H1 (cell line): Measurements from ENCODE around the gene MYLK3. TPM values are rescaled to one million over a fixed set of nuclear protein-coding genes. Genes with fewer than 3 reads are reported as not detected.

ENCODE experiments used
- CTCF ChIA-PET: fragments of 300-600 bp; sonication (Branson Sonifier 250); formaldehyde crosslinking; loops from one replicate; lab custom pipeline; 2021; ENCODE audit not compliant: partially characterized antibody; lab: Charles Lee
- POLR2A ChIA-PET: fragments of 300-600 bp; sonication (Branson Sonifier 250); formaldehyde crosslinking; loops from one replicate; lab custom pipeline; 2021; ENCODE audit warnings: inconsistent platforms; ENCODE audit not compliant: partially characterized antibody; lab: Charles Lee
- DNase-seq, 2 experiments: peaks; one replicate each; pipeline versions ENCODE4 v3.0.0 to v3.0.0-alpha.2; 2010 to 2022; ENCODE audit warnings: low spot score in 2 of 2, low read depth in 1 of 2, mixed read lengths in 1 of 2
- FAIRE-seq: peaks from 2 replicates; lab custom pipeline; 2011; peaks lifted over from hg19 to GRCh38; lab: Jason Lieb, UNC
- H2AFZ ChIP-seq: 2 replicates; pipeline ENCODE4 v1.8.1; 2012; ENCODE audit warnings: low read length, inconsistent platforms
- H2AK5ac ChIP-seq: 2 replicates; pipeline ENCODE4 v1.6.1; 2013; ENCODE audit warnings: low read depth, low read length
- H2BK120ac ChIP-seq: replicated peaks from 2 replicates; pipeline ENCODE3; 2013; ENCODE audit warnings: low read depth, low read length, inconsistent platforms
- H2BK12ac ChIP-seq: 2 replicates; pipeline ENCODE4 v1.6.1; 2013; ENCODE audit warnings: low read depth, low read length
- H2BK15ac ChIP-seq: 2 replicates; pipeline ENCODE4 v1.6.1; 2013; ENCODE audit warnings: low read length
- H2BK20ac ChIP-seq: 2 replicates; pipeline ENCODE4 v1.6.1; 2013; ENCODE audit warnings: low read length
- H2BK5ac ChIP-seq: 2 replicates; pipeline ENCODE4 v1.6.1; 2013; ENCODE audit warnings: low read depth, low read length
- H3K14ac ChIP-seq: 2 replicates; pipeline ENCODE4 v1.6.1; 2013; ENCODE audit warnings: inconsistent platforms; ENCODE audit not compliant: insufficient read length
- H3K18ac ChIP-seq: 2 replicates; pipeline ENCODE4 v1.6.1; 2013; ENCODE audit warnings: low read length; ENCODE audit errors: extremely low read depth
- H3K23ac ChIP-seq: 2 replicates; pipeline ENCODE4 v1.6.1; 2013; ENCODE audit warnings: inconsistent platforms; ENCODE audit not compliant: insufficient read length
- H3K23me2 ChIP-seq: 2 replicates; pipeline ENCODE4 v1.6.1; 2013; ENCODE audit warnings: low read depth, low read length
- H3K27ac ChIP-seq: 2 replicates; pipeline ENCODE4 v1.6.1; 2011; ENCODE audit warnings: low read depth, low read length, inconsistent platforms
- H3K27me3 ChIP-seq, 4 experiments: replicated peaks in 1 of 4; 1 replicate in 1 of 4; 2 replicates in 3 of 4; pipeline versions ENCODE4 v1.6.1 to v1.8.1; 2011 to 2013; ENCODE audit warnings: low read length in 3 of 4, mild to moderate bottlenecking in 3 of 4, inconsistent platforms in 2 of 4, mixed read lengths in 2 of 4, moderate library complexity in 1 of 4; ENCODE audit not compliant: control insufficient read depth in 3 of 4, insufficient read depth in 3 of 4; ENCODE audit errors: extremely low read depth in 1 of 4
- H3K36me3 ChIP-seq, 4 experiments: 2 replicates each; pipeline versions ENCODE4 v1.6.1 to v1.8.1; 2011 to 2013; ENCODE audit warnings: mild to moderate bottlenecking in 4 of 4, low read length in 3 of 4, moderate library complexity in 2 of 4, control low read depth in 1 of 4, inconsistent platforms in 1 of 4; ENCODE audit not compliant: insufficient read depth in 4 of 4, control insufficient read depth in 2 of 4
- H3K4ac ChIP-seq: replicated peaks from 2 replicates; pipeline ENCODE3; 2013; ENCODE audit warnings: low read length, low read depth, mixed read lengths, inconsistent platforms; ENCODE audit not compliant: insufficient read length
- H3K4me1 ChIP-seq, 4 experiments: replicated peaks in 1 of 4; 1 replicate in 1 of 4; 2 replicates in 3 of 4; pipeline versions ENCODE4 v1.6.1 to v1.8.1; 2011 to 2013; ENCODE audit warnings: low read length in 3 of 4, inconsistent platforms in 2 of 4, mixed read lengths in 1 of 4; ENCODE audit not compliant: insufficient read depth in 4 of 4, control insufficient read depth in 3 of 4
- H3K4me2 ChIP-seq, 2 experiments: 2 replicates each; pipeline versions ENCODE4 v1.6.1 to v1.8.1; 2011 to 2013; ENCODE audit warnings: low read depth in 2 of 2, low read length in 2 of 2, control low read depth in 1 of 2, inconsistent platforms in 1 of 2, mild to moderate bottlenecking in 1 of 2; ENCODE audit not compliant: insufficient read depth in 1 of 2
- H3K4me3 ChIP-seq, 4 experiments: fragments of 200-600, 300-600 bp in 1 of 4; sonication (generic), shearing (Covaris generic), sonication (Bioruptor Twin) in 1 of 4; 2 replicates each; pipeline versions ENCODE4 v1.5.1 to v1.8.1; 2011 to 2016; ENCODE audit warnings: low read length in 4 of 4, low read depth in 3 of 4, control low read depth in 2 of 4, inconsistent platforms in 2 of 4, mild to moderate bottlenecking in 2 of 4, mixed read lengths in 1 of 4, moderate library complexity in 1 of 4; ENCODE audit not compliant: insufficient read depth in 2 of 4; ENCODE audit errors: extremely low read depth in 1 of 4
- H3K56ac ChIP-seq: replicated peaks from 2 replicates; pipeline ENCODE3; 2013; ENCODE audit warnings: low read depth, mild to moderate bottlenecking, mixed read lengths, low read length, inconsistent platforms; ENCODE audit not compliant: insufficient read length
- H3K79me1 ChIP-seq: 2 replicates; pipeline ENCODE4 v1.6.1; 2013; ENCODE audit warnings: low read depth, low read length, control low read depth
- H3K79me2 ChIP-seq, 2 experiments: 2 replicates each; pipeline versions ENCODE4 v1.6.1 to v1.8.1; 2012 to 2013; ENCODE audit warnings: low read length in 2 of 2, mild to moderate bottlenecking in 2 of 2, inconsistent platforms in 1 of 2; ENCODE audit not compliant: insufficient read depth in 2 of 2, control insufficient read depth in 1 of 2
- H3K9ac ChIP-seq, 4 experiments: replicated peaks in 1 of 4; 1 replicate in 1 of 4; 2 replicates in 3 of 4; pipeline versions ENCODE4 v1.6.1 to v1.8.1; 2011 to 2013; ENCODE audit warnings: low read depth in 3 of 4, low read length in 3 of 4, control low read depth in 2 of 4, mild to moderate bottlenecking in 2 of 4, moderate library complexity in 2 of 4, inconsistent platforms in 1 of 4; ENCODE audit errors: extremely low read depth in 1 of 4
- H3K9me3 ChIP-seq, 2 experiments: 2 replicates each; pipeline versions ENCODE4 v1.6.1 to v1.8.1; 2012 to 2013; ENCODE audit warnings: mild to moderate bottlenecking in 2 of 2, moderate library complexity in 2 of 2, control low read depth in 1 of 2, inconsistent platforms in 1 of 2, low read depth in 1 of 2, low read length in 1 of 2, mixed read lengths in 1 of 2; ENCODE audit not compliant: insufficient read depth in 2 of 2
- H4K20me1 ChIP-seq, 2 experiments: replicated peaks in 1 of 2; 2 replicates each; pipeline versions ENCODE3 to v1.8.1; 2011 to 2013; ENCODE audit warnings: inconsistent platforms in 2 of 2, low read length in 2 of 2, mild to moderate bottlenecking in 1 of 2; ENCODE audit not compliant: insufficient read depth in 2 of 2, control insufficient read depth in 1 of 2
- H4K5ac ChIP-seq: 2 replicates; pipeline ENCODE4 v1.6.1; 2013; ENCODE audit warnings: low read length, low read depth, mixed read lengths, inconsistent platforms; ENCODE audit not compliant: insufficient read length
- H4K8ac ChIP-seq: 2 replicates; pipeline ENCODE4 v1.8.0; 2013; ENCODE audit warnings: mild to moderate bottlenecking, moderate library complexity, low read length, inconsistent platforms; ENCODE audit not compliant: insufficient read depth; ENCODE audit errors: extremely low read depth
- H4K91ac ChIP-seq: replicated peaks from 2 replicates; pipeline ENCODE3; 2013; ENCODE audit warnings: low read length, mixed read lengths, inconsistent platforms; ENCODE audit not compliant: insufficient read length
- BACH1 ChIP-seq: IDR thresholded peaks from 2 replicates; pipeline ENCODE4 v1.6.1; 2012; ENCODE audit warnings: low read length, improper control_type of control experiment
- CTBP2 ChIP-seq: IDR thresholded peaks from 2 replicates; pipeline ENCODE4 v1.7.0; 2011; ENCODE audit warnings: borderline replicate concordance, mild to moderate bottlenecking, moderate library complexity, mixed read lengths, low read length; ENCODE audit not compliant: insufficient read depth, insufficient read length
- E2F6 ChIP-seq: IDR thresholded peaks from 2 replicates; pipeline ENCODE4 v1.6.1; 2012; ENCODE audit warnings: inconsistent platforms
- KDM1A ChIP-seq: fragments of 200-600, 300-600 bp; sonication (generic); IDR thresholded peaks from 2 replicates; pipeline ENCODE4 v1.7.1; 2016; ENCODE audit warnings: mild to moderate bottlenecking, low read length, borderline replicate concordance
- MAFK ChIP-seq: IDR thresholded peaks from 2 replicates; pipeline ENCODE4 v1.6.1; 2012; ENCODE audit warnings: low read depth, mild to moderate bottlenecking, improper control_type of control experiment, low read length
- NRF1 ChIP-seq: IDR thresholded peaks from 2 replicates; pipeline ENCODE4 v1.6.1; 2011; ENCODE audit warnings: mild to moderate bottlenecking, low read depth, low read length, improper control_type of control experiment
- PHF8 ChIP-seq: fragments of 200-600 bp; sonication (generic); conservative IDR thresholded peaks from 2 replicates; pipeline ENCODE4 v1.7.1; 2012; ENCODE audit warnings: low read depth, mild to moderate bottlenecking, inconsistent platforms, low read length, moderate library complexity
- RBBP5 ChIP-seq: IDR thresholded peaks from 2 replicates; pipeline ENCODE4 v1.7.1; 2012; ENCODE audit warnings: low read depth, mild to moderate bottlenecking, inconsistent platforms, low read length, moderate library complexity, borderline replicate concordance
- TAF1 ChIP-seq: IDR thresholded peaks from 2 replicates; pipeline ENCODE4 v1.6.1; 2011; ENCODE audit warnings: mild to moderate bottlenecking, low read depth, low read length
- TAF7 ChIP-seq: optimal IDR thresholded peaks from 2 replicates; pipeline ENCODE3; 2011; ENCODE audit warnings: low read depth, mild to moderate bottlenecking, inconsistent platforms, low read length, moderate library complexity, borderline replicate concordance
- TEAD4 ChIP-seq: IDR thresholded peaks from 2 replicates; pipeline ENCODE4 v1.6.1; 2012; ENCODE audit warnings: low read depth, low read length, inconsistent platforms, mixed read lengths
- ZNF274 ChIP-seq: IDR thresholded peaks from 2 replicates; pipeline ENCODE4 v1.7.0; 2012; ENCODE audit warnings: low read length, borderline replicate concordance; ENCODE audit errors: extremely low read depth
- WGBS, 2 experiments: shearing (Covaris generic) in 1 of 2; methylation state at CpG; one replicate each; pipeline versions ENCODE4 v1.1.6 to v1.1.7; 2013 to 2015; ENCODE audit warnings: low lambda C conversion rate in 2 of 2, mixed read lengths in 2 of 2, inconsistent platforms in 1 of 2, low coverage in 1 of 2, missing lambda C conversion rate in 1 of 2; ENCODE audit not compliant: insufficient replicate concordance in 2 of 2, insufficient coverage in 1 of 2, insufficient read length in 1 of 2; ENCODE audit errors: extremely low coverage in 1 of 2, missing lambda C conversion rate in 1 of 2; 5-methylcytosine and 5-hydroxymethylcytosine counted together
- polyA plus RNA-seq, 7 experiments: library from polyadenylated mRNA; depleted of rRNA in 3 of 7; stranded (reverse) in 5 of 7; unstranded in 2 of 7; fragments of >200 nt in 5 of 7; fragments of 200-250 nt in 2 of 7; gene quantifications; 1 replicate in 5 of 7; 2 replicates in 1 of 7; 4 replicates in 1 of 7; pipeline versions ENCODE4 v1.2.1 to v1.2.3, GENCODE V29; 2011 to 2013; ENCODE audit warnings: missing spikeins in 2 of 7, mixed read lengths in 2 of 7
- total RNA-seq: library from RNA; stranded (reverse); fragmentation: NEBNext Ultra II Directional; extraction: Animal tissue kit (Norgen Biotek cat#: 25700); gene quantifications from 2 replicates; pipeline ENCODE4 v1.2.1, GENCODE V29; 2021
- TF ChIP-seq, protein P1 (sequence below): IDR thresholded peaks from 2 replicates; pipeline ENCODE4 v1.6.1; 2011; ENCODE audit warnings: low read depth, mild to moderate bottlenecking, low read length; ENCODE audit not compliant: insufficient read depth

MYLK3 gene
- total and polyA plus RNA-seq, 2 of the 8 experiments (the other 6 are each of a cell fraction or from before 2014, with no cell fraction given): 0.14 to 0.35 TPM

DNA sequence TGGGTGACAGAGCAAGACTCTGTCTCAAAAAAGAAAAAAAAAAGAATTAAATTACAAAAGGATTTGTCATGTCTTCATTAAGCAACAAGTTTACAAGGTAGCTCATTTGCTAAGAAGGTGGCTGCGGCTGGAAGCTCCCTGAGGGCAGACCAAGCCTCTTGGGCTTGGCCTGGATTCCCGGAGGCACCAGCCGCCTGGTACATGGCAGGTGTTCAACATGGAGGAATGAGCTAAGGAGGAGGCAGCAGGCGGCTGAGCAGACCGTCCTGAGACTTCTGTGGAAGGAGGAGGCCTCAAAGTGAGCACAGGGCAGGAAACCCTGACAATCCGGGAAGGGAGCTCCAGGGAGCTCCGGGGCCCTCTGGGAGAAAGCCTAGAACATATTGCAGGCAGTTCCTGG lies 3.2 kb upstream of the MYLK3 start:
- Histone ChIP-seq H2AFZ (no peak overlapping the region), H2AK5ac (no peak overlapping the region), H4K20me1 (no peaks in the 10 kb centered on the region), H2BK20ac (no peak overlapping the region), H2BK5ac (no peak overlapping the region), H4K8ac (no peak overlapping the region), H3K27me3 (no peaks in the 10 kb centered on the region), H3K14ac (no peak overlapping the region), H3K23me2 (no peaks in the 10 kb centered on the region), H4K5ac (no peak overlapping the region), H3K79me1 (no peaks in the 10 kb centered on the region), H3K9ac (no peak overlapping the region), H2BK15ac (no peak overlapping the region), H3K23ac (no peak overlapping the region), H3K4me1 (peaks cover 3 to 21% (median 7%) of the 10 kb centered on the region in 4 experiments), H3K27ac (no peak overlapping the region), H3K4ac (no peak overlapping the region), H3K4me3 (no peak overlapping the region), H3K4me2 (no peak overlapping the region), H3K9me3 (no peaks in the 10 kb centered on the region), H2BK12ac (no peak overlapping the region), H2BK120ac (no peak overlapping the region), H3K36me3 (no peaks in the 10 kb centered on the region), H3K56ac (no peak overlapping the region), H3K79me2 (no peaks in the 10 kb centered on the region), H3K18ac (no peak overlapping the region), H4K91ac (no peak overlapping the region)
- ChIA-PET CTCF (interaction anchor here (1.1 kb wide), 2 partner anchors 10 to 11 kb away, joined by 3 to 4 read pairs; no protein-coding TSS in a partner anchor), POLR2A (interaction anchor here (0.7 to 1.3 kb wide), 3 partner anchors 13 to 210 kb away, joined by 3 read pairs; partner anchors contain the start of gene C16orf87)
- FAIRE-seq (no peak), DNase-seq (no peak)
- WGBS, 2 experiments: 91% methylated on average over 7 of the region's 7 CpGs; no CpG with 5 or more reads in 1 of the 2 experiments
- TF ChIP-seq TAF1 (no peak), TAF7 (no peak), E2F6 (no peak), ZNF274 (no peak), NRF1 (no peak), PHF8 (no peak), KDM1A (no peak), TEAD4 (no peak), RBBP5 (no peak), MAFK (no peak), CTBP2 (no peak), BACH1 (no peak)
- TF ChIP-seq, protein P1, sequence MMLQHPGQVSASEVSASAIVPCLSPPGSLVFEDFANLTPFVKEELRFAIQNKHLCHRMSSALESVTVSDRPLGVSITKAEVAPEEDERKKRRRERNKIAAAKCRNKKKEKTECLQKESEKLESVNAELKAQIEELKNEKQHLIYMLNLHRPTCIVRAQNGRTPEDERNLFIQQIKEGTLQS: no peak
